ENCODE data around the gene C20orf144. TPM values are rescaled to one million over a fixed set of nuclear protein-coding genes. Genes with fewer than 3 reads are reported as not detected.

The C20orf144 gene
- total RNA-seq: 0.31 TPM

GRCh38 chr20:33662172-33662571 lies at the start of gene C20orf144:
Gene C20orf144, plus strand, starts transcription at chr20:33662327. Its CDS starts 19 bp downstream, at chr20:33662346.

GRCh38 chr20:33666293-33667244 lies 4.4 kb downstream of the C20orf144 start, which contains the start of gene ACTL10:
Gene ACTL10, plus strand, starts transcription at chr20:33666943. Its CDS starts 555 bp downstream, at chr20:33667498.

GRCh38 chr20:33674294-33675135 lies 12.4 kb downstream of the C20orf144 start, which contains the start of gene NECAB3:
Gene NECAB3, minus strand, starts transcription at chr20:33674428. Its CDS starts 76 bp downstream, at chr20:33674352.

GRCh38 chr20:33686100-33686983 lies 24.2 kb downstream of the C20orf144 start, which contains the start of gene E2F1:
Gene E2F1, minus strand, starts transcription at chr20:33686385. Its CDS starts 121 bp downstream, at chr20:33686264.

Other genes with a start within 250 kb of the C20orf144 start
- 14.4 TPM for gene SNTA1, start 218.6 kb upstream of the C20orf144 start, total RNA-seq
- gene CBFA2T2, start 172.2 kb upstream of the C20orf144 start, total RNA-seq: 34.4 TPM
- 1.6 TPM for gene ACTL10, start 4.6 kb downstream of the C20orf144 start, total RNA-seq
- 32.2 TPM for gene NECAB3, start 12.1 kb downstream of the C20orf144 start, total RNA-seq
- gene E2F1, start 24.1 kb downstream of the C20orf144 start, total RNA-seq: 3.4 TPM
- gene PXMP4, start 58.0 kb downstream of the C20orf144 start, total RNA-seq: 16.3 TPM
- 4.1 TPM for gene ZNF341, start 69.7 kb downstream of the C20orf144 start, total RNA-seq
- 23.5 TPM for gene CHMP4B, start 149.0 kb downstream of the C20orf144 start, total RNA-seq